Measurements from ENCODE around the gene SEC31A.

Gene SEC31A

GRCh38 chr4:82792912-82793649 lies 97.9 kb downstream of the SEC31A start:
- Histone ChIP-seq H3K27me3 (ENCODE audit: control insufficient read depth in 1 of 2, insufficient read depth in 1 of 2, low read length in 2 of 2) (no peaks in the 10 kb centered on the region), H4K91ac (ENCODE audit: low read length) (no peak overlapping the region), H2BK12ac (ENCODE audit: low read length in 2 of 2) (no peak overlapping the region), H3K18ac (ENCODE audit: low read depth in 1 of 2, low read length in 2 of 2) (no peak overlapping the region), H2AFZ (ENCODE audit: low read depth, low read length) (no peak overlapping the region), H3K27ac (ENCODE audit: low read length, poor library complexity, severe bottlenecking) (no peak overlapping the region), H3K36me3 (ENCODE audit: control insufficient read depth in 1 of 2, insufficient read depth in 2 of 2, low read depth in 1 of 2, low read length in 2 of 2) (peaks cover 0 to 11% of the 10 kb centered on the region in 2 experiments), H3K79me1 (replicated peaks; ENCODE audit: low read length, poor library complexity, severe bottlenecking) (peaks cover 42% of the 10 kb centered on the region), H2BK120ac (ENCODE audit: low read depth, low read length) (no peak overlapping the region), H3K14ac (ENCODE audit: low read length in 2 of 2) (no peak overlapping the region), H3K9me3 (ENCODE audit: control insufficient read depth, low read length) (no peaks in the 10 kb centered on the region), H3K4me1 (ENCODE audit: control insufficient read depth, insufficient read depth, low read depth, low read length) (peaks cover 15% of the 10 kb centered on the region), H2BK15ac (ENCODE audit: low read depth, poor library complexity, severe bottlenecking) (no peak overlapping the region), H2AK5ac (ENCODE audit: low read length, severe bottlenecking) (no peak overlapping the region), H3K23ac (ENCODE audit: low read length in 2 of 2) (no peak overlapping the region), H3K4me2 (ENCODE audit: low read length, poor library complexity, severe bottlenecking) (no peak overlapping the region), H2BK5ac (ENCODE audit: low read depth, low read length, poor library complexity, severe bottlenecking) (no peak overlapping the region), H3K9ac (ENCODE audit: low read length) (no peak overlapping the region), H3K4ac (ENCODE audit: low read depth in 1 of 2, low read length in 2 of 2) (no peak overlapping the region), H3K4me3 (ENCODE audit: insufficient read depth in 1 of 2, low read depth in 1 of 2, low read length in 2 of 2) (no peak overlapping the region), H4K8ac (ENCODE audit: low read length) (no peak overlapping the region)
- 68% methylated on average over 3 of the region's 6 CpGs for WGBS
- DNase-seq, result no peak

- Histone ChIP-seq H3K4ac (ENCODE audit: low read depth in 1 of 2, low read length in 2 of 2) (no peak overlapping the region), H2BK120ac (ENCODE audit: low read depth, low read length) (no peak overlapping the region)
- 81% methylated on average over 5 of the region's 6 CpGs for WGBS
These were observed 99.8 kb downstream of the SEC31A start for GRCh38 chr4:82791179-82791578.

GRCh38 chr4:82790060-82790660 lies 100.8 kb downstream of the SEC31A start:
- H3K36me3 ChIP-seq (ENCODE audit: control insufficient read depth in 1 of 2, insufficient read depth in 2 of 2, low read depth in 1 of 2, low read length in 2 of 2), result peaks cover 0 to 8% of the 10 kb centered on the region in 2 experiments
- no peak overlapping the region for H2BK5ac ChIP-seq (ENCODE audit: low read depth, low read length, poor library complexity, severe bottlenecking)
- H3K9ac ChIP-seq (ENCODE audit: low read length), result no peak overlapping the region
- H3K79me1 ChIP-seq (replicated peaks; ENCODE audit: low read length, poor library complexity, severe bottlenecking), result peaks cover 35% of the 10 kb centered on the region
- no peaks in the 10 kb centered on the region for H3K27me3 ChIP-seq (ENCODE audit: control insufficient read depth in 1 of 2, insufficient read depth in 1 of 2, low read length in 2 of 2)
- no peak overlapping the region for H3K14ac ChIP-seq (ENCODE audit: low read length in 2 of 2)
- H3K23ac ChIP-seq (ENCODE audit: low read length in 2 of 2), result no peak overlapping the region
- H2BK15ac ChIP-seq (ENCODE audit: low read depth, poor library complexity, severe bottlenecking), result no peak overlapping the region
- no peak overlapping the region for H3K4me3 ChIP-seq (ENCODE audit: insufficient read depth in 1 of 2, low read depth in 1 of 2, low read length in 2 of 2)
- no peak overlapping the region for H3K4me2 ChIP-seq (ENCODE audit: low read length, poor library complexity, severe bottlenecking)
- no peaks in the 10 kb centered on the region for H3K9me3 ChIP-seq (ENCODE audit: control insufficient read depth, low read length)
- WGBS, result 70% methylated on average over 7 of the region's 8 CpGs
- H3K27ac ChIP-seq (ENCODE audit: low read length, poor library complexity, severe bottlenecking), result no peak overlapping the region
- DNase-seq, result no peak
- H4K8ac ChIP-seq (ENCODE audit: low read length), result no peak overlapping the region
- no peak overlapping the region for H3K18ac ChIP-seq (ENCODE audit: low read depth in 1 of 2, low read length in 2 of 2)
- H3K4ac ChIP-seq (ENCODE audit: low read depth in 1 of 2, low read length in 2 of 2), result no peak overlapping the region
- no peak overlapping the region for H2AK5ac ChIP-seq (ENCODE audit: low read length, severe bottlenecking)
- H2AFZ ChIP-seq (ENCODE audit: low read depth, low read length), result no peak overlapping the region
- H2BK120ac ChIP-seq (ENCODE audit: low read depth, low read length), result no peak overlapping the region
- no peak overlapping the region for H2BK12ac ChIP-seq (ENCODE audit: low read length in 2 of 2)
- H4K91ac ChIP-seq (ENCODE audit: low read length), result no peak overlapping the region
- peaks cover 7% of the 10 kb centered on the region for H3K4me1 ChIP-seq (ENCODE audit: control insufficient read depth, insufficient read depth, low read depth, low read length)

More at GRCh38 chr4:82791179-82791578, 99.8 kb downstream of the SEC31A start:
- no peak overlapping the region for H3K23ac ChIP-seq (ENCODE audit: low read length in 2 of 2)
- no peaks in the 10 kb centered on the region for H3K27me3 ChIP-seq (ENCODE audit: control insufficient read depth in 1 of 2, insufficient read depth in 1 of 2, low read length in 2 of 2)
- H4K91ac ChIP-seq (ENCODE audit: low read length), result no peak overlapping the region
- no peak overlapping the region for H2AFZ ChIP-seq (ENCODE audit: low read depth, low read length)
- H2BK15ac ChIP-seq (ENCODE audit: low read depth, poor library complexity, severe bottlenecking), result no peak overlapping the region
- H3K18ac ChIP-seq (ENCODE audit: low read depth in 1 of 2, low read length in 2 of 2), result no peak overlapping the region
- no peak overlapping the region for H2BK12ac ChIP-seq (ENCODE audit: low read length in 2 of 2)
- no peak overlapping the region for H2BK5ac ChIP-seq (ENCODE audit: low read depth, low read length, poor library complexity, severe bottlenecking)
- H3K4me1 ChIP-seq (ENCODE audit: control insufficient read depth, insufficient read depth, low read depth, low read length), result peaks cover 7% of the 10 kb centered on the region
- DNase-seq, result no peak
- no peak overlapping the region for H2AK5ac ChIP-seq (ENCODE audit: low read length, severe bottlenecking)
- no peak overlapping the region for H3K4me2 ChIP-seq (ENCODE audit: low read length, poor library complexity, severe bottlenecking)
- H3K79me1 ChIP-seq (replicated peaks; ENCODE audit: low read length, poor library complexity, severe bottlenecking), result peaks cover 38% of the 10 kb centered on the region
- H3K9me3 ChIP-seq (ENCODE audit: control insufficient read depth, low read length), result no peaks in the 10 kb centered on the region
- no peak overlapping the region for H3K27ac ChIP-seq (ENCODE audit: low read length, poor library complexity, severe bottlenecking)
- no peak overlapping the region for H3K14ac ChIP-seq (ENCODE audit: low read length in 2 of 2)
- no peak overlapping the region for H3K9ac ChIP-seq (ENCODE audit: low read length)
- no peak overlapping the region for H3K4me3 ChIP-seq (ENCODE audit: insufficient read depth in 1 of 2, low read depth in 1 of 2, low read length in 2 of 2)
- H4K8ac ChIP-seq (ENCODE audit: low read length), result no peak overlapping the region
- peaks cover 0 to 11% of the 10 kb centered on the region in 2 experiments for H3K36me3 ChIP-seq (ENCODE audit: control insufficient read depth in 1 of 2, insufficient read depth in 2 of 2, low read depth in 1 of 2, low read length in 2 of 2)

- Histone ChIP-seq H3K79me1 (replicated peaks; ENCODE audit: low read length, poor library complexity, severe bottlenecking) (peaks cover 30% of the 10 kb centered on the region), H2BK15ac (ENCODE audit: low read depth, poor library complexity, severe bottlenecking) (no peak overlapping the region), H3K4me3 (ENCODE audit: insufficient read depth in 1 of 2, low read depth in 1 of 2, low read length in 2 of 2) (no peak overlapping the region), H2BK120ac (ENCODE audit: low read depth, low read length) (no peak overlapping the region), H2BK5ac (ENCODE audit: low read depth, low read length, poor library complexity, severe bottlenecking) (no peak overlapping the region), H3K14ac (ENCODE audit: low read length in 2 of 2) (no peak overlapping the region), H3K36me3 (ENCODE audit: control insufficient read depth in 1 of 2, insufficient read depth in 2 of 2, low read depth in 1 of 2, low read length in 2 of 2) (peaks cover 0 to 3% of the 10 kb centered on the region in 2 experiments), H3K4ac (ENCODE audit: low read depth in 1 of 2, low read length in 2 of 2) (no peak overlapping the region), H3K27ac (ENCODE audit: low read length, poor library complexity, severe bottlenecking) (no peak overlapping the region), H2AFZ (ENCODE audit: low read depth, low read length) (no peak overlapping the region), H2BK12ac (ENCODE audit: low read length in 2 of 2) (no peak overlapping the region), H3K18ac (ENCODE audit: low read depth in 1 of 2, low read length in 2 of 2) (no peak overlapping the region), H3K4me2 (ENCODE audit: low read length, poor library complexity, severe bottlenecking) (no peak overlapping the region), H3K4me1 (ENCODE audit: control insufficient read depth, insufficient read depth, low read depth, low read length) (peaks cover 11% of the 10 kb centered on the region), H3K9me3 (ENCODE audit: control insufficient read depth, low read length) (no peaks in the 10 kb centered on the region), H2AK5ac (ENCODE audit: low read length, severe bottlenecking) (no peak overlapping the region), H3K27me3 (ENCODE audit: control insufficient read depth in 1 of 2, insufficient read depth in 1 of 2, low read length in 2 of 2) (no peaks in the 10 kb centered on the region), H3K9ac (ENCODE audit: low read length) (no peak overlapping the region), H3K23ac (ENCODE audit: low read length in 2 of 2) (no peak overlapping the region), H4K91ac (ENCODE audit: low read length) (no peak overlapping the region), H4K8ac (ENCODE audit: low read length) (no peak overlapping the region)
- DNase-seq, result no peak
- WGBS, result 57% methylated on average over 6 of the region's 7 CpGs
These were observed 101.8 kb downstream of the SEC31A start for GRCh38 chr4:82789025-82789776.

All from mesenchymal stem cell (in vitro differentiated cells and primary cell).